K562 treated with DMSO at 1 percent for 4 hours (cell line): ENCODE data around the gene TACSTD2. TPM values are rescaled to one million over a fixed set of nuclear protein-coding genes. Genes with fewer than 3 reads are reported as not detected.

Experiments
- total RNA-seq: library from RNA; unstranded; fragments of 300-600 nt; gene quantifications from 2 replicates; pipeline ENCODE4 v1.2.3, GENCODE V29; 2022; ENCODE audit not compliant: insufficient read depth

Gene TACSTD2
- total RNA-seq: not detected in 2 replicates

GRCh38 chr1:58576727-58577653 lies at the start of gene TACSTD2:
Gene TACSTD2 (minus strand): TSS chr1:58577252. CDS start chr1:58577156, 96 bp downstream.

GRCh38 chr1:58546520-58547308 lies 30.3 kb downstream of the TACSTD2 start, which contains the start of gene OMA1:
Gene OMA1 (minus strand): TSS chr1:58546726. CDS start chr1:58539294, 7,432 bp downstream.

Other genes with a start within 250 kb of the TACSTD2 start
- gene OMA1, start 30.5 kb downstream of the TACSTD2 start, total RNA-seq: 4.9 and 16.1 TPM in 2 replicates
- gene MYSM1, start 122.8 kb upstream of the TACSTD2 start, total RNA-seq: 6.8 and 8.4 TPM in 2 replicates
- 24.3 and 37.6 TPM in 2 replicates for gene JUN, start 206.8 kb upstream of the TACSTD2 start, total RNA-seq